Smooth muscle cell (in vitro differentiated cells): ENCODE measurements around the gene CMIP. TPM values are rescaled to one million over a fixed set of nuclear protein-coding genes. Genes with fewer than 3 reads are reported as not detected.

Experiments used
- DNase-seq: peaks from one replicate; lab custom pipeline; 2025; ENCODE audit not compliant: unreplicated experiment; lab: John Stamatoyannopoulos, UW
- H2AFZ ChIP-seq: fragments of 200-600 bp; sonication (generic); 2 replicates; pipeline ENCODE4 v1.6.0; 2016; ENCODE audit warnings: antibody characterized with exemption, low read depth, mild to moderate bottlenecking
- H3F3A ChIP-seq: fragments of 200-600 bp; sonication (generic); 2 replicates; pipeline ENCODE4 v1.6.0; 2017; ENCODE audit warnings: antibody characterized with exemption, low read depth
- H3K27ac ChIP-seq: fragments of 200-600 bp; sonication (generic); 2 replicates; pipeline ENCODE4 v1.5.1; 2016; ENCODE audit warnings: low read depth, mild to moderate bottlenecking
- H3K27me3 ChIP-seq: fragments of 200-600 bp; sonication (generic); 2 replicates; pipeline ENCODE4 v1.6.1; 2016; ENCODE audit warnings: low read depth, mild to moderate bottlenecking
- H3K36me3 ChIP-seq: fragments of 200-600 bp; sonication (generic); 2 replicates; pipeline ENCODE4 v1.5.1; 2016; ENCODE audit warnings: low read depth
- H3K4me1 ChIP-seq: fragments of 200-600 bp; sonication (generic); 2 replicates; pipeline ENCODE4 v1.5.1; 2016; ENCODE audit warnings: low read depth
- H3K4me2 ChIP-seq: fragments of 200-600 bp; sonication (generic); 2 replicates; pipeline ENCODE4 v1.6.0; 2016; ENCODE audit warnings: mild to moderate bottlenecking
- H3K4me3 ChIP-seq: fragments of 200-600 bp; sonication (generic); 2 replicates; pipeline ENCODE4 v1.5.1; 2016; ENCODE audit warnings: mild to moderate bottlenecking
- H3K79me2 ChIP-seq: fragments of 200-600 bp; sonication (generic); 2 replicates; pipeline ENCODE4 v1.6.0; 2016; ENCODE audit warnings: low read depth, mild to moderate bottlenecking
- H3K9ac ChIP-seq: fragments of 200-600 bp; sonication (generic); 2 replicates; pipeline ENCODE4 v1.6.0; 2016; ENCODE audit warnings: low read depth
- H3K9me3 ChIP-seq: fragments of 200-600 bp; sonication (generic); replicated peaks from 2 replicates; pipeline ENCODE4 v1.5.1; 2016; ENCODE audit warnings: low read depth
- H4K20me1 ChIP-seq: fragments of 200-600 bp; sonication (generic); 2 replicates; pipeline ENCODE4 v1.6.0; 2016; ENCODE audit warnings: low read depth
- CTCF ChIP-seq: fragments of 200-600 bp; sonication (generic); IDR thresholded peaks from 2 replicates; pipeline ENCODE4 v1.5.1; 2017; ENCODE audit warnings: borderline replicate concordance, mild to moderate bottlenecking, antibody characterized with exemption; ENCODE audit not compliant: insufficient read depth, poor library complexity, severe bottlenecking
- WGBS: methylation state at CpG from one replicate; pipeline ENCODE4 v1.1.7; 2016; ENCODE audit warnings: low lambda C conversion rate; 5-methylcytosine and 5-hydroxymethylcytosine counted together
- polyA plus RNA-seq: library from polyadenylated mRNA; unstranded; fragments of >200 nt; fragmentation: Nextera tagmentation; extraction: Ambion mirVana; gene quantifications from 2 replicates; pipeline ENCODE4 v1.2.1, GENCODE V29; 2016
- total RNA-seq: library from RNA; depleted of rRNA; stranded (reverse); fragments of >200 nt; gene quantifications from 2 replicates; pipeline ENCODE4 v1.2.3, GENCODE V29; 2014

The CMIP gene
- total and polyA plus RNA-seq, 2 experiments from 2014 or later = 2.5 to 44.5 TPM

GRCh38 chr16:81620029-81620428 is 175.4 kb downstream of the CMIP start:
- Histone ChIP-seq H3K4me2 (no peak overlapping the region), H3K27ac (peak overlapping the region; percentile 98), H4K20me1 (peaks cover 10% of the 10 kb centered on the region), H2AFZ (no peak overlapping the region), H3K9ac (no peak overlapping the region), H3K9me3 (no peaks in the 10 kb centered on the region), H3K79me2 (peaks cover 40% of the 10 kb centered on the region), H3F3A (peaks cover 11% of the 10 kb centered on the region), H3K27me3 (no peaks in the 10 kb centered on the region), H3K4me3 (no peak overlapping the region), H3K36me3 (no peaks in the 10 kb centered on the region), H3K4me1 (peaks cover 11% of the 10 kb centered on the region)
- TF ChIP-seq CTCF = no peak
- WGBS = 99% methylated on average over 4 of the region's 4 CpGs
- DNase-seq = no peak

GRCh38 chr16:81620796-81621195 is 176.2 kb downstream of the CMIP start:
- DNase-seq = no peak
- Histone ChIP-seq H3K27me3 (no peaks in the 10 kb centered on the region), H3K4me3 (no peak overlapping the region), H3K79me2 (peaks cover 40% of the 10 kb centered on the region), H3K27ac (peak overlapping the region; percentile 98), H2AFZ (no peak overlapping the region), H3K9ac (peak overlapping the region; percentile 84), H4K20me1 (peaks cover 10% of the 10 kb centered on the region), H3K36me3 (no peaks in the 10 kb centered on the region), H3K4me2 (no peak overlapping the region), H3F3A (peaks cover 11% of the 10 kb centered on the region), H3K9me3 (no peaks in the 10 kb centered on the region), H3K4me1 (peaks cover 11% of the 10 kb centered on the region)
- WGBS = 80% methylated on average over 9 of the region's 9 CpGs
- no peak for TF ChIP-seq CTCF

- Histone ChIP-seq H3K4me1 (peaks cover 7% of the 10 kb centered on the region), H3K36me3 (no peaks in the 10 kb centered on the region), H3K9ac (peak overlapping the region; percentile 84), H3K4me2 (no peak overlapping the region), H3K27me3 (no peaks in the 10 kb centered on the region), H4K20me1 (peaks cover 10% of the 10 kb centered on the region), H3K4me3 (no peak overlapping the region), H3K9me3 (no peaks in the 10 kb centered on the region), H3K79me2 (peaks cover 40% of the 10 kb centered on the region), H3F3A (peaks cover 6% of the 10 kb centered on the region), H2AFZ (no peak overlapping the region), H3K27ac (peak overlapping the region; percentile 98)
- no peak for DNase-seq
- WGBS = 57% methylated on average over 8 of the region's 8 CpGs
- TF ChIP-seq CTCF = no peak
These were observed 176.9 kb downstream of the CMIP start for GRCh38 chr16:81621496-81621895.

GRCh38 chr16:81623365-81624102 is 178.9 kb downstream of the CMIP start:
- 82% methylated on average over 5 of the region's 5 CpGs for WGBS
- Histone ChIP-seq H3K36me3 (no peaks in the 10 kb centered on the region), H3K27ac (peak overlapping the region; percentile 56), H3K4me3 (no peak overlapping the region), H3K27me3 (no peaks in the 10 kb centered on the region), H2AFZ (no peak overlapping the region), H4K20me1 (peaks cover 4% of the 10 kb centered on the region), H3K4me2 (no peak overlapping the region), H3K79me2 (peaks cover 27% of the 10 kb centered on the region), H3F3A (peaks cover 5% of the 10 kb centered on the region), H3K9me3 (no peaks in the 10 kb centered on the region), H3K4me1 (peaks cover 4% of the 10 kb centered on the region), H3K9ac (no peak overlapping the region)
- DNase-seq = no peak
- TF ChIP-seq CTCF = peak; percentile 58
